Retinal pigment epithelial cell (primary cell): Measurements from ENCODE around the gene PPIB.
"Not testable (repeated sequence)": the region's sequence is repeated elsewhere in the genome, so short reads cannot be mapped to it uniquely, and the experiment has no call there.

Experiments used
- DNase-seq: peaks from one replicate; pipeline ENCODE4 v3.0.0-alpha.2; 2010; ENCODE audit warnings: low read depth
- H3K4me3 ChIP-seq: 2 replicates; pipeline ENCODE4 v1.5.1; 2011; ENCODE audit warnings: mild to moderate bottlenecking, low read length, control low read depth, moderate library complexity
- CTCF ChIP-seq: conservative IDR thresholded peaks from 2 replicates; pipeline ENCODE4 v1.5.1; 2011; ENCODE audit warnings: low read depth, low read length, control low read depth, inconsistent platforms

PPIB gene

DNA sequence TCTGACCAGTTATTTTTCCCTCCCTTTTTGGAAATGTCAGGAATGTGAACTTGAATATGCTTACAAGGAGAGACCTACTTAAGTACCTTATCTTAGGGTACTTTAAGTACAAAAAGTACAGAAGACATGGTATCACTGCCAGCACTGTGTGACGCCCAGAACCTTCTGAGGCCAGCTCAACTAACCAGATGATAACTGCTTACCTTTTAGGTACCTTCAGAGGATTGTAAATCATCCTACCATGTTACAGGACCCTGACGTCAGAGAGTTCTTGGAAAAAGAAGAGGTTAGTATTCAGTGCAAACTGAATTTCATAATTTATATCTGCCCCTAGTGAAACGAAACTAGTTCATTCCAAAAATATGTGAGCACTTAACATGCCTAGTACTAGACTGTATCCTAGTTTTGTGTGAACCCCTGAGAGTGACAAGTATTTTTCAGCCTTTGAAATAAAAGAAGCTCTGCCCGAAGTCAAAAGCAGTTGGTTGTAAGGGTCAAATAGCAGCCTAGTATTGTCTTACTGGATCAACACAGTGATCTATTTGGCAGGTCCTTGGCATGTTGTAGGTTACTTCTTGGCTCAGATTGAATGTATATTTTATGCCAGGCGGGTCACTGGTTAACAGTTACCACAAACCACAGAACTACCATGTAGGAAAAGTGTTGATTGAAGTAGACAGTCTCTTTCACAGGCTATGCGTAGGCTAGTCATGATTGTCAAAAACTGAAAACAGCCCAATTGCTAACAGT lies 35.1 kb downstream of the PPIB start:
- no peak for DNase-seq
- no peak overlapping the region for H3K4me3 ChIP-seq
- no peak for TF ChIP-seq CTCF

DNA sequence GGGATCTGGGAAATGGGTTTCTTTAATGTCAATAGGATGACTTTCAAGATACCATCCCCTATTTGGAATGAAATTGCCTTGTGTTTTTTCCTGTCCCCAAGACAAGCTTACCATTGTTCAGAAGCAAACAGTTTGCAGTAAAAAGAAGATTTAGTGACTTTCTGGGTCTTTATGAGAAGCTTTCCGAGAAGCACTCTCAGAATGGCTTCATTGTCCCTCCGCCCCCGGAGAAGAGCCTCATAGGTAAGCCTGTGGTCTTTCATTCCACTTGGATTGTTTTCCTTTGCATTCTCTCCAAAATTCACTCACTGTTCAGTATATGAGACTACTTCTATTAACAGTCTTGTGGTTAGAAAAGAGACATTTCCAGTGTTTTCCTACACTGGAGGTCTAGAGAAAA lies 36.8 kb downstream of the PPIB start:
- no peak for DNase-seq
- no peak for TF ChIP-seq CTCF
- no peak overlapping the region for H3K4me3 ChIP-seq

- H3K4me3 ChIP-seq: no peak overlapping the region
- no peak for TF ChIP-seq CTCF
Observed at GRCh38 chr15:64122936-64123351, 39.9 kb downstream of the PPIB start.

DNA sequence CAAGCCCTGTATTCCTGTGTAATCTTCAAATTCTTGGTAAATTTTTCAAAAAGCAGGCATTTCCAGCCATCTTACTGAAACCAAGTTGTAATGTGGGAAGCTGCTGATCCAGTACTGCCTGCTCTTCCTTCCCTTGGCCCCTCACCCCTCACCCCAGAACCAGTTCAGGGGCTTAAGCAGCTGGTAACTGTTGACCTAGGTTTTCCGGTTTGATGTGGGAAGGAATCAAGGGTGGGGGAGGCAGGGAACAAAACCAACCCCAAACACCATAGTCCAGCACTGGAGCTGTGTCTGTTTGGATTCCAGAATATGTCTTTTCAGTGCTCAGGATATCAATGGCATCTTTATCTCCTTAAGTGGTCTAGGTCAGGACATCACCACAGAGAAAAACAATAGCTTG lies 40.4 kb downstream of the PPIB start:
- no peak overlapping the region for H3K4me3 ChIP-seq
- DNase-seq: no peak
- TF ChIP-seq CTCF: no peak

More at GRCh38 chr15:64122936-64123351, 39.9 kb downstream of the PPIB start:
- no peak for DNase-seq

DNA sequence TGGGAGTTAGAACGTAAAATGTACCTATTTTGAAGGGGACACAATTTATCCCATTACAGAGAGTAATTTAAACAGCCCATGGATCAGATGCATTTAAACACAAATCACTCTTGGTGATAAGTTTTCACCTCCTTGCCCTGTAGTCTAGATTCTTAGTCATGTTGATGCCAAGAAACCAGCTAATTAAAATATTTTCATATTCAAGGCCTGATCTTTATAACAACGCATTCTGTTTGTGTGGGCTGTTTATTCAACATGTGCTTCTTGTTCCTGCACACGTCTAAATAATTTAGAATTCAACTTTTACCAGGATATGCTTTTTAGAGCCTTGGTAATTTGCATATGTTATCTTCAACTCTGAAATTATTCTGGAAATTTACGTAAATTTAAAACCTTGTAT lies 41.2 kb downstream of the PPIB start:
- no peak overlapping the region for H3K4me3 ChIP-seq
- TF ChIP-seq CTCF: no peak
- no peak for DNase-seq

DNA sequence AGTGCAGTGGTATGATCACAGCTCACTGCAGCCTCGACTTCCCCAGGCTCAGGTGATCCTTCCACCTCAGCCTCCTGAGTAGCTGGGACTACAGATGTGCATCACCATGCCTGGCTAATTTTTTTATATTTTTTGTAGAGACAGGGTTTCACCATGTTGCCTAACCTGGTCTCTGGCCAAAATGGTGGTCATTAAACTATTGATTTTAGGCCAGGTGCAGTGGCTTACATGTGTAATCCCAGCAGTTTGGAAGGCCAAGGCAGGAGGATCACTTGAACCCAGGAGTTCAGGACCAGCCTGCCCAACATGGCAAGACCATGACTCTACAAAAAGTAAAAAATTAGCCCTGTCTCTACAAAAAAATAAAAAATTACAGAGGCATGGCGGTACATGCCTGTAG lies 42.5 kb downstream of the PPIB start:
- DNase-seq, H3K4me3 ChIP-seq: not testable (repeated sequence)

DNA sequence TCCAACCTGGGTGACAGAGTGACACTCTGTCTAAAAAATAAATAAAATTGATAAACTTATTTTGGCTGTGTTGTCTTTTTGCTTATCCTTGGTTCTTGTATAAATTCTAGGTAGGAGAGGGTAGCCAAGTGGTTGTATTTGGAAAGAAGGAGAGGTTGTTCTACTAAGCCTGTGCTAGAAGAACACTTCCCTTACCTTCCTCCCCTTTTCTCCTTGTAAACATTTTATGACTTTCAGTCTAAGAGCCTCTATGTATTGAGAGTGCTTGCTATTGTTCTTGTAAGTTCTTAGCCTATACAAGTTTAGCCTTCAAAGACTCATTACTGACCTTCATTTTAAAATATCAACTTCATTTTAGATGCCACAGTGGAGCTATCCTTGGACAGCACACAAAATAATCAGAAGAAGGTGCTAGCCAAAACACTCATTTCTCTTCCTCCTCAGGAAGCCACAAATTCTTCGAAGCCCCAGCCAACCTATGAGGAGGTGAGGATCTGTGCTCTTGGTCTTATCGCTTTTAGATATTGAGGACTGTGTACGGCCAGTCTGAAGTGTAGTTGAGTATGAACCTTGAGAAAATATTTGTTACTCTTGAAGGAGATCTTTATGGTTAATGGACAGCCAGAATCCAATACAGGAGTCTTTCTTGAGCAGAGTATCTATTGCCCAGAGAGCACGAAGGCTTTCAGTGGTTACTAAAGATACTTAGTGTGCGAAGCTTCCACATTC lies 44.9 kb downstream of the PPIB start:
- H3K4me3 ChIP-seq: no peak overlapping the region
- no peak for TF ChIP-seq CTCF
- no peak for DNase-seq
